Activated CD8-positive, alpha-beta memory T cell treated with anti-CD3 and anti-CD28 coated beads, Interleukin-2, amount 50 U/mL, for 48 hours (primary cell): Measurements from ENCODE around the gene BCL11A.

Experiments
- DNase-seq: peaks from one replicate; pipeline ENCODE4 v3.0.0-alpha.2; 2020

BCL11A gene

DNA sequence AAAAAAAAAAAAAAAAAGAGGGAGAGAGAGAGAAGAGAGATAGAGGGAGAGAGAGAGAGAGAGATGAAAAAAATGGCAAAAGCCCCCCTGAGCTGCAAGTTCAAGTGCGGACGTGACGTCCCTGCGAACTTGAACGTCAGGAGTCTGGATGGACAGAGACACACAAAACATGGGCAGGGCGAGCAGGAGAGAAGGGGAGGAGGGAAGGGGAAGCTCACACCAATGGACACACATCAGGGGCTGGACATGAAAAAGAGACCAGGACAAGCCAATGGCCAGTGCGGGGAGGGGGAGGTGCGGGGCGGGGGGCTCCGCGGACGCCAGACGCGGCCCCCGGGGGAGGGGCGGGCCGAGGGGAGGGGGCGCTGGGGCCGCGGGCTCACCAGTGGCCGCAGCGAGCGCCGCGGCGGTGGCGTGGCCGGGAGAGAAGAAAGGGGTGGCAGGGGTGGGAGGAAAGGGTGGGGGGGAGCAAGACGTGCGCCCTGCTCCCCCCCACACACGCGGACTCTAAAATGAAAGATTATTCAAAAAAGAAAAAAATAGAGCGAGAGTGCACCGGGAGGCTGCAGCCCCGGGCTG is at the start of gene BCL11A:
Gene BCL11A, minus strand, starts transcription at position 160 of the 579 bp plus-strand sequence. CDS start 384 bp downstream, outside the sequence.
- no peak for DNase-seq

DNA sequence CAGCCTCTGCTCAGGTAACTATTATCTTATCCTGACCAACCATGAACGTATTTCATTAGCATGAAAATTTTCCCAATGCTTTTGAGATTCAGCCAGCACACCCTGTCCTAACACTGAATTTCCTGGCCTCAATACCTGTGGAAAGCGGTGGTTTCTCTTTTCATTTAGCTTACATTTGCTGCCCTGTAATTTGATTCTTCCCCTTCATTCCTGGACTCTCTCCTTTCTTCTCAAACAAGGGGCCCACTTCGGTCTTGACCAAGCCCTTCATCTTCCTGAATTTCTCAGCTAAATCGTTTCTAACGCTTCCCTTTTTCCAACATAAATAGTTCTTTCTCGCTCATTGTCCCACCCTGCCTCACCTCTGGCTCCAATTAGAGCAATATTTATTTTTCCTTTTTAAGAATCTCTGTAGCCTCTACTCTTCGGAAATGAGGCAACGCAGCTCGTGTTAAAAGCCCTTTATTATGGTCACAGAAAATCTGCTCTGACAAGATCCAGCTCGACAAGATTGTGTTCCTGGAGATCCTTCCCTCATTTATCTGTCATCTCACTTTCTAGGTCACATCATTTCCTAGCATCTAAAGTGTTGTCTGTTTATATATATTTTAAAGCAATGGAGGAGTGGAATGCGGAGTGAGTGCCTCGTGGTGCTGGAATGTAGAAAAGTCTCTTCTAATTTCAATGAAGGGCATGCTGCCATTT is 49.5 kb upstream of the BCL11A start:
- DNase-seq: no peak

DNA sequence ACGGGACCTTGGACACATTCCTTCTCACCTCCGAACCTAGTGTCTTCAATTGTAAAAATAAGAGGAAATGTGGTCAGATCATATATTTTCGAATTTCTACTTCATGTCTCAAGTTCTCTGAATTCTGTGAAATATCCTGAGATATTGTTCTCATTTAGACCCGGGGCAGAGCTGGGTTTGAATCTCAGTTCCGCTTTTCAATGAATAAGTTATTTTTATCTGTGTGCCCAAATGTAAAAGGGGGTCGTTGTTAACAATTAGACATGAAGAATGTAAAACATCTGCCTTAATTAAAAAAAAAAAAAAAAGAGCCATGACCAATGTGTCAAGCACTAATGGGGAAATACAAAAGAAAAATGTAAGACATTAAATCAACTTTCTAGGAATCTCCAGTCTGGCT is 48.9 kb upstream of the BCL11A start:
- no peak for DNase-seq

DNA sequence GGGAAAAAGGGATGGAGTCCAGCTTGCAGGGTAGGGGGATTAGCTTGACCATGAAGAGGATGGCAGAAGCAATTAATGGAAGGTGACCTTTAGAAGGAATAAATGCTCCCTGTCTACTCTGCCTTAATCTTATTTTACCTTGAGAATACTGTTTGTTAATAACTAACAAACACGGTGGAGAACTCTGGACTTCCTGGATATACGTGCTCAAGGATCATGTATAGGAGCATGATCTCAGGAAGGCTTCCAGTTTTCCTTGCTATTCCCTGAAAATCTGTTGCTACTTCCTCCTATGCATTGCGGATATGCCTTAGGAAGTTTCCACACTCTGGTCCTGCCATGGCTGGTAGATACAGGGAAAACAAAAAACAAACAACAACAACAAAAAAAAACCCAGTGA is 44.8 kb upstream of the BCL11A start:
- no peak for DNase-seq

DNA sequence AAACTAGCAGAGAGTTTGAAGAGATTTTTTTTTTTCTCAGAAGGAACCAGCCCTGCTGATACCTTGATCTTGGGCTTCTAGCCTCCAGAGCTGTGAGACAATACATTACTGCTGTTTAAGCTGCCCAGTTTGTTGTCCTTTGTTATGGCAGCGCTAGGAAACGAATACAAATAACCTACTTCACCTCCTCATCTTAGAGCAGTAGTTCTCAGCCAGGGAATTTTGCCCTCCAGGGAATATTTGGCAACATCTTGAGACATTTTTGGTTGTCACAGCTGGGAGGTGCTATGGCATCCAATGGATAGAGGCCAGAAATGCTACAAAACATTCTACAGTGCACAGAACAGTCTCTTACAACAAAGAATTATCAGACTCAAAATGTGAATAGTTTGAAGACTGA is 43.9 kb upstream of the BCL11A start:
- no peak for DNase-seq

DNA sequence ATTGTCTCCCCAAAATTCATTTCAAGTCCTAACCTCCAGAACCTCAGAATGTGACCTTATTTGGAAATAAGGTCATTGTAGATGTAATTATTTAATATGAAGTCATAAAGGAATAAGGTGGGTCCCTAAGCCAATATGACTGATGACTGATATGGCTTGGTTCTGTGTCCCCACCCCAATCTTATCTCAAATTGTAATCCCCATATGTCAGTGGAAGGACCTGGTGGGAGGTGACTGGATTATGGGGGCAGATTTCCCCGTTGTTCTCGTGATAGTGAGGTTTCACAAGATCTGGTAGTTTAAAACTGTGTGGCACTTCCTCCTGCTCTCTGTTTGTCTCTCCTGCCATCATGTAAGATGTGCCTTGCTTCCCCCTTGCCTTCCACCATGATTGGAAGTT is 43.0 kb upstream of the BCL11A start:
- no peak for DNase-seq

DNA sequence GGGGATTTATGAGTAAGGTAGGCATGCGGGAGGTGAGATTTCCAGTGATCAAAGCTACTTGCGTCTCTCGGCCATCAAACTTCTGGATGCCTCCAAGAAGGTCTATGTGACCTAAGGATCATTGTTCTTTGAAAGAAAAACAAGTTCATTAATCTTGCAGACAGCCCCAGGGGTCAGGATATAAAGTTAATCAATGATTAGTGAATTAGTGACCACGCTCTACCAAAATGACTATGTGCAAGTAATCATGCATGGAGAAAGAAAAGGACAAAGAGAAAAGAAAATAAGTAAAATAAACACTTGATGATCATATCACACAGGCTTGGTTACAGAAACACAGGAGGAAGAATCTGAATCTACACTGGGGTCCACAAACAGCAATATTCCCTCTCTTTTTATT is 42.5 kb upstream of the BCL11A start:
- no peak for DNase-seq

DNA sequence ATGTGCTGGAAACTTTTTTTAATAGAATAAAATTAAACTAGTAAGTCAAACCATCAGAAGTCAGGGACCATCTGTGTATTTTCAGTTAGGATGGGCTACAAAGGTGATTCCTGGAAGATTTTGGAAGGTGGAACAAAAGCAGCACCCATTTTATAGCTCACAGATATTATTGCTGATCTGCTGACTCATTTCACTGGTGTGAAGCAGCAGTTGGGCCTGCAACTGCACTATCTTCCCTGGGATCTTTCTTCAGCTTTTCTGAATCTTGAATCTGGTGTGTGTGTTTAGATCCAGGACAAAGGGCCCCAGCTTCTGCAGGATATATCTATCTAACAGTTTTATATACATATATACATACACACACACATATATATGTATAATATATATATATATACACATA is 35.6 kb upstream of the BCL11A start:
- DNase-seq: no peak

DNA sequence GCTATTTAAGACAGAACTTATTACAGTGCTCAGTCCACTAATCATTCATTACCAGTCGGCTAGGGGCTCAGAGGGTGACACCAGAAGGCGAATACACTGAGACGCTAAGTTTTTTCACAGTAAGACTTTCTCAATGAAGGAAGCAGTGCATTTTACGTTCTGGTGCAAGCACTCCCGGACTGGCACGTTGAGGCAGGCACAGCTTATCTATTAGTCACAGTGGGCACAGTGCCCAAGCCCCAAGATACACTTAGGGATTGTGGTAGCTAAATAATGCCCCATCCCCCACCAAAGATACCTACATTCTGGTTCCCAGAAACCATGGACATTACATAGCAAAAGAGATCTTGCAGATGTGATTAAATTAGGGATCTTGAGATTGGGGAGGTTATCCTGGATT is 32.6 kb upstream of the BCL11A start:
- no peak for DNase-seq

DNA sequence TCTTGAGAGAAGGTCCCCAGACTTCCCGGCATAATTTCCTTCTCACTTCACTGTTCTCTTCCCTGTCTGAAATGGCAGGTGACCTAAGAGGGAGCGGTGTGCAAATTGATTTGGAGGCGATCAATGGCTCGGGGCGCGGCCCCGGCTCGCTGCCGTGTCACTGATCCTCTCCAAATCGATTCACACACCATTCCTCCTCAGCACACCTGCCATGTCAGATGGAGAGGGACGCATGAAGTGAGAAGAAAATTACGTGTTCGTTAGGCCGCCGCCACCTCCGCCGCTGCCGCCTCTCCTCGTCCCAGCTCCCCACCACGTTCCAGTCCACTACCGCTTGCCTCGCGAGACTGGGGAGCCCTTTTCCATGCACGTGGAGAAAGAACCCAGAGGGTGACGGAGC is 31.8 kb upstream of the BCL11A start:
- DNase-seq: no peak

DNA sequence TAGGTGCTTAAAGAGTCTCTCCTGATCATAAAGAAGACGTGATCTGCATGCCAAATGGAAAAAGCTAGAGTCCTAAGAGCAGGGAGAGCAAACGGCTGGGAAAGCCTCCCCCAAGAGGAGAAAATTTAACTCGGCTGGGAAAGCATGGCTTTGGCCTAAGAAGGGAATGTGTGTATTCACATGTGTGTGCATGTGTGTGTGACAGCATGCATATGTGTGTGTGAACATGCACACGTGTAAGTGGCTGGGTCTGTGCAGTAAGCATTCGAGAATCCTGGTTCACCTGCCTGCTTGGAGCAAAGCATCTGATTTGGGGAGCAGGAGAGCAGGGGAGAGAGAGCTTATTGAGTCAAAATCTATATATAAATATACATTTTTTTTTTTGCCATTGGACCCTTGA is 30.1 kb upstream of the BCL11A start:
- no peak for DNase-seq

DNA sequence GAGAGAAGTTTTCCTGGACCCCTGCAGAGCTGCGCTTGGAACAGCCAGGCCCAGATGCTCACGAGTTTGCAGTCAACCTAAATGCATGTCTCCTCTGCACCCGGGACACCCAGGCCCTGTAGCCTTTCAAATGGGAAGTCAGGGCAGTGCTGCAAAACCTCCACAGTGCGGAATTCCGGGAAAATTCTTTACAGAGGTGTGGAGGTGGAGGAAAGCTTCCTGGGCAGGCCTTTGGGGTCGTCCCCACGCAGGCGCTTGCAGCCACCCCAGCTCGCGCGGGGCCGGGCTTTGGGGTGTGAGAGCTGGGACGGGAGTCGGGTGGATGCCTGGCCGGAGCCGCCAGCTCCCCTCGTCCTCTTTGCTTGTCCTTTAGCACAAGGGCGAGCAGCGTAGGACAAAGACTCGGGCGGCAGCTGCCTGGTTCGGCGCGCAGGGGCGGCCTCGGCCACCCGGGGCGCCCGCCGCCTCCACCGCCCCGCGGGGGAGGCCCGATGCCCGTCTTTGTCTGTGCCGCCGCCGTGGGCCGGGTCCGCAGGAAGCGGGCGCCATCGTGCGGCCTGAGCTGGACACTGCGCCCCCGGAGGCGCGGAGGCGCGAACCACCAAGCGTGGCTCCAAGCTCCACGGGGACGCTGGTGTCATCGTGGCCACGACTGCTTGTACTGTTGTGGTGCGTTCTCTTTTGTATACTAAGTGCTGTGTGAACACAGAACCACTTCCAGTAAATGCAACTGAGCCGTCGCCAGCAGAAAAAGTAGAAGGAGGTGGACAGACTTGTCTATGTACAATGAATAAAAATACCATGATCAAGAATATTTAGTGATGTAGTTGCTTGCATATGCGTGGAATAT is 28.2 kb upstream of the BCL11A start:
- peak; percentile 90 for DNase-seq

DNA sequence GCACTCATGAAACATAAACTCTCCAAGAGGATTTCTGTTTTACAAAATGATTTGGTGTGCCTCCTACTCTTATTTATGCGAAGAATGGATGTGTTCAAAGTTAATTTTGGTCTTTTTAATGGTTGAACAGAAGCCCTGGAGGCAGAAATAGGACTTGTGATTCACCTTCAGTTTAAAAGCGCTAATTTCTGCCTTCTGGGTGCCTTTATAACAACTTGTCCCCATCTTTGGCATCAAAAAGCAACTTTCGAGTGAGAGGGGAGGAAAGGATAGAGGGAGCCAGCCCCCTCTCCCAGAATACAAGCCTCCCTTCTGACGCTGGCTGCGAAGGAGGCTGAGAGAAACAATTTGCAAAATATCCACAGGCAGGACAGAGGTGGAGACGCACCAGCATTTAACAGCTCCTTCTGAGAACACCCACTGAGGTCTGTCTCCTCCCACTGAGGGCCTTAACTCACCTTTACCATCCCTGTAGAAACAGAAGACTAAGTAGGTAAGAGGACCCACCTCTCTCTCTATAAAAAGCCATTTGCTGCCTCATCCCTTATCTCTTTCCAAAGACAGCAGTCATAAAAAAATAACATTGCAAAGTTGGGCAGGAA is 24.3 kb upstream of the BCL11A start:
- no peak for DNase-seq

DNA sequence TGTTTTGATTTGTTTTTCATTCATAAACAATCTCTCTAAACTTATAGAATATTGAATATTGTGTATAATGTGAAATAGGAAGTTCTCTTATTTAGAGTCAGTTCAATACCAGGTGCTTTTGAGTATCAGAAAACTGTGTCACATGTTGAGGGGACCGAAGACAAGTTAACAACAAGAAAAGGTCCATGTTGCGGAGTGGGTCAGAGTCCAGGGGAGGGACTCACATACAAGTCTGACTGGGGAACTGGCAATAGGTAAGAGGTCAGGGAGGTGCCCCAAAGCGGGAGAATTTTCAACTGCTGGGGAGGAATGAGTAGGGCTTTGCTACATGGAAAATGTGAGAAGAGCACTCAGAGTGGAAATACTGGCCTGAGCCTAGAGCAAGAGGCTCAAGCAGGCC is 19.8 kb upstream of the BCL11A start:
- DNase-seq: no peak

DNA sequence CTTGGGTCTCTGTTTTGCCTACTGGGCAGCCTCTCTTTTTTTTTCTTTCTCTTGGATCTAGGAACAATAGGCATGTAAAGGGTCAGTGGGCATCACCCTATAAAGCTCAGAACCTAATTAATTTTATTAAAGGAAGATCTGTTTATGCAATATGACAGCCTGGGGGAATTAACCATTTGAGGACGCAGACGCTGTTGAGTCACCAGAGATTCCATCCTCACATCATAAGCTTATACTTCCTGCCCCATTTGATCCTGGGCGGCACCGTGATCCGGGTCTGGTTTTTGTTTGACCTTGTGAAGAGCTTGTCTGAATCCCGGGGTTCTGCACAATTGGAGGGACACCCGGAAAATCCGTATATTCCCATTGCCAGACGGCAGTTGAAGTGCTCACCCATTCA is 16.8 kb upstream of the BCL11A start:
- no peak for DNase-seq

DNA sequence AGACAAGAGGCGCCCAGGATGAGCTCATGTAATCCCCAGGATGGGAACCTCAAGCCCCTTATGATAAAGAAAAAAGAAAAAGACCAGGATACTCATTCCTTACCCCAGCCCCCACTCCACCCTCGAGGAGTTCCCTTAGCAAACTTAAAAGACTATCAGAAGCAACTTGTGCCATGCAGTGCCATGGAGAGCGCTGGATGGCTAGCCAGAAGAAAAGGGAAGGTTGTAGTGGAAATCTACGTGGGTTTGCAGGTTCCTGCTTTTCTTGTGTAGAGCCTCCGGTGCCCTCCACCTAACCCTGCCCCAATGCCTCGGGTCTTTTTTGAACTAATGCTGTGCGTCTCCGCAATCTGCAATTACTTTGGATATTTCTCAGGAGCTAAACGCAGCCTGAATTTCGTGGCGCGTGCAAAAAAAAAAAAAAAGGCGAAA is 16.2 kb upstream of the BCL11A start:
- DNase-seq: no peak

DNA sequence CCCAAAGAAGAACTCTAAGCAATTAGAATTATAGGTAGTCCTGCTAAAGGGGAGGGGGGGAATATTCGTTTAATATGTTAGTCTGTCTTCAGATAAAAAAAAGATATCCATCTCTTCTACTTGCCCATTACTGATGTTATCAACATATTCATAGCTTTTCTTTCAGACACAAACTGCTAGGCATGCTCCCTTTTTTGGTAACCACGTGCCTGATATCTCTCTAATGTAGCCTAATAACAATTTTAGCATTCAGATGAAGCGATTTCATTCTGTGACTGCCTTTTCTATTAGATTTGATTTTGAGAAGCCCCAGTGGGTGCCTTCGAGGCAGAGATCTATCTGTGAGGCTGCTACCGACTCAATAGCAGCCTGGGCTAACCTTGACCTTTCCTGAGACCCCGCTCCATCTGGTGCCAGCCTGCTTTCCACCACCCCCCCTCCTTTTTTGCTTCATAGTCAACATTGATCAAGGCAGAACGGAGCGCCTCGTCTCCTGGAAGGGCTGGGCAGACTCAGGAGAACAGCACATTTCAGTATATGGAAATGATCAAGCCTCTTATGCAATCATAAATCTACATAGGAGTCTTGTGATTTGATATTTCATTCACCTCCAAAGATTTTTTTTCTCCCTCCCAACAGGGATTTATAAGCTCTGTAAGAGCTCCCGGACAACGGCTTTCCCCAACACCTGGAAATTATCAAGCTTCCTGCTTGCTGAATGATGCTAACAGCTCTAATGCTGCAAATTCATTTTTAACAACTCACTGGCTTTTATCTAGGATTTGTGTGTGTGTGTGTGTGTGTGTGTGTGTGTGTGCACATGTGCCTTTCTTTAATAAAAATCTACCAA is 14.7 kb upstream of the BCL11A start:
- DNase-seq: no peak

DNA sequence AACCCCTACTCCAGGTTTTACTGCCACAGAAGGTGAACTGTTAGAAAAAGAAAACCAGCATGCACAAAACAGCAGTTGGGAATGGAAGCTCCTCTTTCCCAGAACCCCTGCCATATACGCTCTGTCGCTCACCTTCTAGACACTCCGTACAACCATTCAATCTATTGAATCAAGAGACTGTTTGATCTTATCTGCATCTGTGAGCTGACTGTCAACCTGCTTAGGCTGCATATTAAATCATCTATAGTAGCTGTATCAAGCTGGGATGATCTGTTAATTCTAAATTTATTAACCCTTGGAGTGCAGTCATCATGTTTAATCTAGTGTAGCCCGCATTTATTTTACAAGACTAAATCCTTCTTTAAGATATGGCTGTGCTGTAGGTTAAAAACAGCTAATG is 13.6 kb upstream of the BCL11A start:
- DNase-seq: no peak

DNA sequence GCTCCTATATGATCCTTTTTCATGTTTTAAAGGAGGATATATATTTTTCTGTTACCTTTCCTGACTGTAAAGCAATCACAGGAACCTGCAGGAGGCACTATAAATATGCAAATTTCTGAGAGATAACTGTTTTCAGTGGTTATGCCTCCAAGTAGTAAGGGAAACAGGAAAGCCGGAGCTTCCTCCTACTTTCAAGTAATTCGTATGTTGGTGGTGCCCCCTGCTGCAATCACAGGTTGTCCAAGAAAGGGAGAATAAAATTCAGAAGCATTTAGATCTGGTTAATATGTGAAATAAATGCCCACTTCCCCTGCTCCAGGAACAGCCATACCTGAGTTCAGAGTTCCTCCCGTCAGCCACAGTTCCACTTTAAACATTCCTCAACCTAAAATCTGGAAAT is 12.0 kb upstream of the BCL11A start:
- DNase-seq: no peak

DNA sequence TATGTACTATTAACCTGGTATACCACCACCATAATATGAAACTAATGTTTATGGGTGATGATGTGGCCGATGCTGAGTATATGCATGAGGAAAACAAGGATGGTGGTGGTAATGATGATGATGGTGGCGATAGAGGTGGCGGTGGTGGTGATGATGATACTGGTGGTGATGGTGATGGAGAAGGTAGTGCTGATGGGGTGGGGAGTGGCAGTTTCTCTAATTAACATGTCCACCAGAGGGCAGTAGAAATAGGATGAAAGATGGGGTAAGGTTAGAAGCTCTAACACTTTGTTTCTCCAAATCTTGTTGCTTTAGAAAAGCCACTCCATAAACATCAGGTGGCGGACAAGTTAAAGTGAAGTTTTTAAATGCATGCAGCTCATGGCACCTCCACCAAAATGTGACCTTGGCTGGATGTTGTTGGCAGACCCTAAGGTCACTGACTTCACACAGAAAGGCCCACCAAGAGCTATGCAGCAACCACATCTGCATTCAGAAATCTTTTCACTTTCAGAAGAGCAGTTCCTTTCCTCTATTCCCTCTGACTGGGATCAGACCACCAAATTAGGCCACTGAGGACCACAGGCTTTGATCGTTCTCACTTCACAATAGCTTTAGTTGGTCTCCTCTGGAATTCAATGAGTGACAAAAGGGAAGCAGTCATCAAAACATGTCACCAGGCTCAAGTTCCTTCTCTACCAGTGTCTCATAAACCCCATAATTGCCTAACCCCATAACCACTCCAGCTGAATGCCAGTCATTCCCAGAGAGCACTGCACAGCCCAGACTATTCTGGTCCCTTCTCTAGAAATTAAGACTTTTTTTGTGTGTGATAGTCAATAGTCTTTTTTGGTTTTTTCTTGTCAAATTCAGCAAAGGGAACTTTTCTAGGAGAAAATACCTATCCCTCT is 7.5 kb upstream of the BCL11A start:
- no peak for DNase-seq

DNA sequence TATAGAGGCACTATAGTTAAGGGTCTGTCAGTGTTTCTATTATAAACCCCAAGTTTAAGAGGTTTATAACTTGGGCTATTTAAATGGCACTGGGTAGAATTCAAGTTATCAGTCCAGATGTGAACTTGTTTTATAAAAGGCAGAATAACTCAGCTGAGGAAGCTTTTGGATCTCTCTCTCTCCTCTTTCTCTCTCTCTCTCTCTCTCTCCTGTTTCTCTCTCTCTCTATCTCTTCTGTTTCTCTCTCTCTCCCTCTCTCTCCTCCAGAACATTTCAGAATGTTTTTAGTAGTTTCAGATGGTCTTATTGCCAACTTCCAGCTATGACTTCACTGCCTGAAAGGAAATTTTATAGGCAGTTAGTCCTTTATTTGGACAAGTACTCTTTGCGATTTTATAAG is 6.4 kb upstream of the BCL11A start:
- DNase-seq: no peak

DNA sequence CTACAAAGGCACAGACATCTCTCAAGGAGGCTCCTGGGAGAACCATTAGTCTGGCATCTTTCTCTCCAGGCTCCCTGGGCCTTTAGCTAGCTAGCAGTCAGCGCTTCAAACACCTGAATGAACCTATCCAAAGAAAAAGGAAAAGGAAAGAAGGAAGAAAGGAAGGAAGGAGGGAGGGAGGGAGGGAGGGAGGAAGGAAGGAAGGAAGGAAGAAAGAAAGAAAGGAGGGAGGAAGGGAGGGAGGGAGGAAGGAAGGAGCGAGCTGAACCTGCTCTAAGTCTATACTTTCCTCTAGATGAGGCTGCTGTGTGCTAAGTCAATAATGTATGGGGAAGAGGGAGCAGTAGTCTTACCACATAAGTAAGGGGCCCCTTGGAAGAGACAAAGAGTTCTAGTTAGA is 5.1 kb upstream of the BCL11A start:
- DNase-seq: no peak
